MCF 10A (cell line): ENCODE data around the gene NR4A1. TPM values are rescaled to one million over a fixed set of nuclear protein-coding genes. Genes with fewer than 3 reads are reported as not detected.
A peak's percentile ranks its signal among the peaks of the same experiment; 100 is the strongest.

Experiments used
- BruUV-seq: library from RNA; stranded (reverse); fragments of 400-500 nt; replicated peaks from 2 replicates; lab custom pipeline; 2021; lab: Mats Ljungman, UMichigan
- CTCF ChIA-PET: fragments of 300-600 bp; sonication (Branson Sonifier 250); formaldehyde crosslinking; extraction: SDS; loops from one replicate; lab custom pipeline; 2021; ENCODE audit warnings: antibody characterized with exemption, inconsistent platforms; lab: Yijun Ruan, JAX
- POLR2A ChIA-PET: fragments of 300-600, 350-650 bp; sonication (Branson Sonifier 250); formaldehyde crosslinking; extraction: SDS; loops from one replicate; lab custom pipeline; 2020; ENCODE audit warnings: antibody characterized with exemption, inconsistent platforms; lab: Yijun Ruan, JAX
- DNase-seq: peaks from one replicate; pipeline ENCODE4 v3.0.0-alpha.2; 2018; ENCODE audit not compliant: unreplicated experiment
- H3K27ac Mint-ChIP-seq: one replicate; pipeline ENCODE4 v1.8.0; 2022; ENCODE audit warnings: mild to moderate bottlenecking, low read depth, mixed read lengths; ENCODE audit not compliant: unreplicated experiment
- H3K27me3 Mint-ChIP-seq: one replicate; pipeline ENCODE4 v1.8.0; 2022; ENCODE audit warnings: mixed read lengths; ENCODE audit not compliant: insufficient read depth, unreplicated experiment
- H3K36me3 Mint-ChIP-seq: one replicate; pipeline ENCODE4 v1.8.0; 2022; ENCODE audit warnings: mild to moderate bottlenecking, moderate library complexity, mixed read lengths; ENCODE audit not compliant: insufficient read depth, unreplicated experiment
- H3K4me1 Mint-ChIP-seq: one replicate; pipeline ENCODE4 v1.8.0; 2022; ENCODE audit warnings: mixed read lengths; ENCODE audit not compliant: insufficient read depth, unreplicated experiment
- H3K4me3 Mint-ChIP-seq: one replicate; pipeline ENCODE4 v1.8.0; 2022; ENCODE audit warnings: mild to moderate bottlenecking, moderate library complexity, mixed read lengths; ENCODE audit not compliant: unreplicated experiment
- H3K9me3 Mint-ChIP-seq: one replicate; pipeline ENCODE4 v1.8.0; 2022; ENCODE audit warnings: mixed read lengths; ENCODE audit not compliant: unreplicated experiment
- CTCF ChIP-seq: fragments of 200-600 bp; IDR thresholded peaks from one replicate; pipeline ENCODE4 v1.8.0; 2022; ENCODE audit warnings: antibody characterized with exemption, mild to moderate bottlenecking; ENCODE audit not compliant: unreplicated experiment
- intact Hi-C: fragments of 100-400 bp; cut with micrococcal nuclease; formaldehyde crosslinking; loops from 2 replicates; pipeline ENCODE4 v1.14.1; 2022
- total RNA-seq: library from RNA; stranded (reverse); gene quantifications from 2 replicates; pipeline ENCODE4 v1.2.3, GENCODE V29; 2022

The NR4A1 gene
- total RNA-seq, 1 experiment from 2014 or later = 2.9 TPM

GRCh38 chr12:52062167-52063081 lies 11.2 kb downstream of the NR4A1 start:
- H3K4me3 Mint-ChIP-seq = no peak overlapping the region
- BruUV-seq = no TSS peak
- no peaks in the 10 kb centered on the region for H3K4me1 Mint-ChIP-seq
- H3K27ac Mint-ChIP-seq = no peak overlapping the region
- TF ChIP-seq CTCF = no peak
- ChIA-PET CTCF (interaction anchor here (0.5 to 32.1 kb wide), 3 partner anchors 22 to 70 kb away, joined by 4 to 560 read pairs (median 5); no protein-coding TSS in a partner anchor), POLR2A (no interaction called here)
- intact Hi-C loops = no loop called here
- no peak for DNase-seq
- H3K9me3 Mint-ChIP-seq = no peaks in the 10 kb centered on the region
- peaks cover 2% of the 10 kb centered on the region for H3K36me3 Mint-ChIP-seq
- peaks cover 20% of the 10 kb centered on the region for H3K27me3 Mint-ChIP-seq

GRCh38 chr12:52063082-52063924 lies 12.1 kb downstream of the NR4A1 start:
- Mint-ChIP-seq H3K4me1 (no peaks in the 10 kb centered on the region), H3K36me3 (no peaks in the 10 kb centered on the region), H3K27ac (no peak overlapping the region), H3K4me3 (no peak overlapping the region), H3K27me3 (peaks cover 20% of the 10 kb centered on the region), H3K9me3 (no peaks in the 10 kb centered on the region)
- BruUV-seq = no TSS peak
- no peak for DNase-seq
- POLR2A ChIA-PET = no interaction called here
- CTCF ChIA-PET = interaction anchor here (1.2 to 32.1 kb wide), 2 partner anchors 38 to 71 kb away, joined by 5 to 560 read pairs; no protein-coding TSS in a partner anchor
- intact Hi-C loops = no loop called here
- no peak for TF ChIP-seq CTCF

GRCh38 chr12:52063981-52064649 lies 12.9 kb downstream of the NR4A1 start:
- no peaks in the 10 kb centered on the region for H3K9me3 Mint-ChIP-seq
- H3K4me1 Mint-ChIP-seq = no peaks in the 10 kb centered on the region
- peaks cover 20% of the 10 kb centered on the region for H3K27me3 Mint-ChIP-seq
- peak; percentile 33 for DNase-seq
- H3K27ac Mint-ChIP-seq = no peak overlapping the region
- intact Hi-C loops = no loop called here
- POLR2A ChIA-PET = no interaction called here
- no peak for TF ChIP-seq CTCF
- no peaks in the 10 kb centered on the region for H3K36me3 Mint-ChIP-seq
- BruUV-seq = no TSS peak
- no peak overlapping the region for H3K4me3 Mint-ChIP-seq
- CTCF ChIA-PET = interaction anchor here (0.6 to 32.1 kb wide), 5 partner anchors 10 to 189 kb away, joined by 3 to 560 read pairs (median 4); no protein-coding TSS in a partner anchor
